PC-9 (cell line): ENCODE results near the gene TRIM24. TPM values are rescaled to one million over a fixed set of nuclear protein-coding genes. Genes with fewer than 3 reads are reported as not detected.

Experiments
- BruUV-seq: library from RNA; stranded (reverse); fragments of 400-500 nt; replicated peaks from 2 replicates; lab custom pipeline; 2021; lab: Mats Ljungman, UMichigan
- CTCF ChIA-PET: fragments of 300-600 bp; sonication (Branson Sonifier 250); formaldehyde crosslinking; loops from one replicate; lab custom pipeline; 2022; ENCODE audit warnings: antibody characterized with exemption; lab: Charles Lee
- POLR2A ChIA-PET: fragments of 300-600 bp; sonication (Branson Sonifier 250); formaldehyde crosslinking; loops from one replicate; lab custom pipeline; 2022; ENCODE audit warnings: antibody characterized with exemption; ENCODE audit not compliant: unreplicated experiment; lab: Charles Lee
- DNase-seq, 2 experiments: peaks; one replicate each; pipeline versions ENCODE4 v3.0.0 to v3.0.0-alpha.2; 2015 to 2022; ENCODE audit warnings: mixed read lengths in 1 of 2
- H2AFZ ChIP-seq: fragments of 200-600 bp; sonication (generic); 2 replicates; pipeline ENCODE4 v1.8.1; 2017; ENCODE audit warnings: antibody characterized with exemption
- H3F3A ChIP-seq: fragments of 200-600 bp; sonication (generic); 2 replicates; pipeline ENCODE4 v1.8.1; 2017; ENCODE audit warnings: antibody characterized with exemption, mild to moderate bottlenecking, low read depth; ENCODE audit not compliant: insufficient read depth
- H3K27ac ChIP-seq: fragments of 200-600 bp; sonication (generic); 2 replicates; pipeline ENCODE4 v1.6.1; 2016; ENCODE audit warnings: mixed run types
- H3K27me3 ChIP-seq: fragments of 200-600 bp; sonication (generic); 2 replicates; pipeline ENCODE4 v1.6.1; 2016; ENCODE audit warnings: low read depth, mixed run types; ENCODE audit not compliant: insufficient read depth
- H3K36me3 ChIP-seq: fragments of 200-600 bp; sonication (generic); 2 replicates; pipeline ENCODE4 v1.6.1; 2016; ENCODE audit warnings: low read depth, mixed run types
- H3K4me1 ChIP-seq: fragments of 200-600 bp; sonication (generic); replicated peaks from 2 replicates; pipeline ENCODE4 v1.6.1; 2016; ENCODE audit warnings: mixed run types; ENCODE audit not compliant: insufficient read depth
- H3K4me2 ChIP-seq: fragments of 200-600 bp; sonication (generic); 2 replicates; pipeline ENCODE4 v1.6.1; 2017; ENCODE audit warnings: mixed run types
- H3K4me3 ChIP-seq: fragments of 200-600 bp; sonication (generic); 2 replicates; pipeline ENCODE4 v1.6.1; 2016; ENCODE audit warnings: mixed run types
- H3K79me2 ChIP-seq: fragments of 200-600 bp; sonication (generic); 2 replicates; pipeline ENCODE4 v1.6.1; 2017; ENCODE audit warnings: low read depth, mixed run types
- H3K9me2 ChIP-seq: fragments of 200-600 bp; sonication (generic); 2 replicates; pipeline ENCODE4 v1.8.1; 2017; ENCODE audit warnings: mild to moderate bottlenecking; ENCODE audit not compliant: insufficient read depth
- H3K9me3 ChIP-seq: fragments of 200-600 bp; sonication (generic); 2 replicates; pipeline ENCODE4 v1.8.1; 2016; ENCODE audit warnings: low read depth; ENCODE audit not compliant: insufficient read depth
- H4K20me1 ChIP-seq: fragments of 200-600 bp; sonication (generic); 2 replicates; pipeline ENCODE4 v1.8.1; 2017; ENCODE audit not compliant: insufficient read depth
- CTCF ChIP-seq: fragments of 200-600 bp; sonication (generic); conservative IDR thresholded peaks from 2 replicates; pipeline ENCODE4 v1.6.1; 2017; ENCODE audit warnings: mixed run types, antibody characterized with exemption, mild to moderate bottlenecking, moderate library complexity
- EZH2 ChIP-seq: fragments of 200-600 bp; sonication (generic); IDR thresholded peaks from 2 replicates; pipeline ENCODE4 v1.8.0; 2017; ENCODE audit warnings: antibody characterized with exemption, low read depth
- intact Hi-C: fragments of 100-400 bp; cut with micrococcal nuclease; formaldehyde crosslinking; loops from one replicate; pipeline ENCODE4 v1.10.0; 2022; ENCODE audit not compliant: unreplicated experiment
- total RNA-seq: library from RNA; stranded (reverse); gene quantifications from 2 replicates; pipeline ENCODE4 v1.2.3, GENCODE V29; 2021

TRIM24 gene
- total RNA-seq, 1 experiment from 2014 or later: 20.5 TPM

- intact Hi-C loops: loop anchor here (10.0 kb wide), 1 partner anchor 276 kb away; no protein-coding TSS in a partner anchor
- ChIA-PET POLR2A (no interaction called here), CTCF (interaction anchor here (0.7 kb wide), 1 partner anchor 23 kb away, joined by 3 read pairs; no protein-coding TSS in a partner anchor)
- BruUV-seq: no TSS peak
- Histone ChIP-seq H3K4me3 (no peak overlapping the region), H3K27me3 (no peaks in the 10 kb centered on the region), H3K4me2 (no peak overlapping the region), H3K79me2 (no peaks in the 10 kb centered on the region), H3K36me3 (peaks cover 20% of the 10 kb centered on the region; the same call in 1 of the 2 replicates), H3K4me1 (no peaks in the 10 kb centered on the region), H2AFZ (no peak overlapping the region), H3K27ac (no peak overlapping the region), H4K20me1 (no peaks in the 10 kb centered on the region; the same call in 1 of the 2 replicates), H3F3A (no peaks in the 10 kb centered on the region; the same call in 1 of the 2 replicates), H3K9me3 (no peaks in the 10 kb centered on the region), H3K9me2 (no peaks in the 10 kb centered on the region; the same call in 1 of the 2 replicates)
- no peak for DNase-seq
- no peak for TF ChIP-seq CTCF
- no peak for TF ChIP-seq EZH2
These were observed 128.9 kb downstream of the TRIM24 start for GRCh38 chr7:138588986-138589385.

GRCh38 chr7:138590154-138590553 lies 130.1 kb downstream of the TRIM24 start:
- BruUV-seq: TSS peak; percentile 15
- no peak overlapping the region for H3K4me3 ChIP-seq
- H3K4me2 ChIP-seq: no peak overlapping the region
- H3K9me3 ChIP-seq: no peaks in the 10 kb centered on the region
- H3K9me2 ChIP-seq: no peaks in the 10 kb centered on the region; the same call in 1 of the 2 replicates
- no peaks in the 10 kb centered on the region for H3K4me1 ChIP-seq
- H4K20me1 ChIP-seq: no peaks in the 10 kb centered on the region; the same call in 1 of the 2 replicates
- POLR2A ChIA-PET: no interaction called here
- H3K27ac ChIP-seq: no peak overlapping the region
- intact Hi-C loops: no loop called here
- no peaks in the 10 kb centered on the region for H3K27me3 ChIP-seq
- H3K36me3 ChIP-seq: peaks cover 8% of the 10 kb centered on the region; the same call in 1 of the 2 replicates
- no peak for TF ChIP-seq EZH2
- TF ChIP-seq CTCF: no peak
- CTCF ChIA-PET: no interaction called here
- no peaks in the 10 kb centered on the region for H3K79me2 ChIP-seq
- no peaks in the 10 kb centered on the region; the same call in 1 of the 2 replicates for H3F3A ChIP-seq
- no peak overlapping the region for H2AFZ ChIP-seq
- DNase-seq: no peak

GRCh38 chr7:138595454-138595853 lies 135.4 kb downstream of the TRIM24 start:
- H2AFZ ChIP-seq: no peak overlapping the region
- intact Hi-C loops: no loop called here
- POLR2A ChIA-PET: no interaction called here
- no peak overlapping the region for H3K4me3 ChIP-seq
- CTCF ChIA-PET: no interaction called here
- no peaks in the 10 kb centered on the region for H3K4me1 ChIP-seq
- no peaks in the 10 kb centered on the region for H3K36me3 ChIP-seq
- no TSS peak for BruUV-seq
- no peaks in the 10 kb centered on the region for H3K79me2 ChIP-seq
- no peak for TF ChIP-seq EZH2
- no peak for TF ChIP-seq CTCF
- H3K27ac ChIP-seq: no peak overlapping the region
- DNase-seq: no peak
- H3K9me2 ChIP-seq: no peaks in the 10 kb centered on the region
- H3K4me2 ChIP-seq: no peak overlapping the region
- no peaks in the 10 kb centered on the region for H3K27me3 ChIP-seq
- no peaks in the 10 kb centered on the region for H4K20me1 ChIP-seq
- H3F3A ChIP-seq: no peaks in the 10 kb centered on the region; the same call in 1 of the 2 replicates
- H3K9me3 ChIP-seq: no peaks in the 10 kb centered on the region
